Chondrocyte (in vitro differentiated cells): ENCODE results near the gene MTG2. TPM values are rescaled to one million over a fixed set of nuclear protein-coding genes. Genes with fewer than 3 reads are reported as not detected.
A peak's percentile ranks its signal among the peaks of the same experiment; 100 is the strongest.

Experiments
- DNase-seq: peaks from one replicate; pipeline ENCODE4 v3.0.0; 2021; ENCODE audit warnings: mixed read lengths, low spot score
- H3K27ac Mint-ChIP-seq: one replicate; pipeline ENCODE4 v1.8.0; 2021; ENCODE audit warnings: mild to moderate bottlenecking, moderate library complexity, mixed read lengths; ENCODE audit not compliant: unreplicated experiment
- H3K27me3 Mint-ChIP-seq: 2 replicates; pipeline ENCODE4 v1.8.0; 2021; ENCODE audit warnings: low read depth, mixed read lengths
- H3K36me3 Mint-ChIP-seq: 2 replicates; pipeline ENCODE4 v1.8.0; 2021; ENCODE audit warnings: low read depth, mixed read lengths
- H3K4me1 Mint-ChIP-seq: 2 replicates; pipeline ENCODE4 v1.8.0; 2021; ENCODE audit warnings: low read depth, mild to moderate bottlenecking, mixed read lengths
- H3K4me3 Mint-ChIP-seq: one replicate; pipeline ENCODE4 v1.8.0; 2021; ENCODE audit warnings: mild to moderate bottlenecking, moderate library complexity, mixed read lengths; ENCODE audit not compliant: unreplicated experiment
- H3K9me3 Mint-ChIP-seq: 2 replicates; pipeline ENCODE4 v1.8.0; 2021; ENCODE audit warnings: low read depth, mixed read lengths
- CTCF ChIP-seq: fragments of 200-600 bp; sonication (generic); IDR thresholded peaks from 2 replicates; pipeline ENCODE4 v1.5.0; 2021; ENCODE audit warnings: antibody characterized with exemption, mild to moderate bottlenecking, moderate library complexity
- total RNA-seq: library from RNA; stranded (reverse); gene quantifications from 3 replicates; pipeline ENCODE4 v1.2.1, GENCODE V29; 2021

MTG2 gene
- total RNA-seq, 1 donor from 2014 or later = 22.3 TPM

GRCh38 chr20:62195075-62195405 lies 12.2 kb downstream of the MTG2 start:
- Mint-ChIP-seq H3K4me1 (peaks cover 3% of the 10 kb centered on the region), H3K4me3 (no peak overlapping the region)
- no peak for DNase-seq

GRCh38 chr20:62195736-62196135 lies 12.9 kb downstream of the MTG2 start:
- Mint-ChIP-seq H3K27ac (no peak overlapping the region), H3K9me3 (no peaks in the 10 kb centered on the region), H3K4me3 (no peak overlapping the region), H3K36me3 (peaks cover 19% of the 10 kb centered on the region), H3K27me3 (no peaks in the 10 kb centered on the region), H3K4me1 (peaks cover 3% of the 10 kb centered on the region)
- DNase-seq = peak; percentile 54
- TF ChIP-seq CTCF = no peak

More at GRCh38 chr20:62195075-62195405, 12.2 kb downstream of the MTG2 start:
- H3K27me3 Mint-ChIP-seq = no peaks in the 10 kb centered on the region
- no peak overlapping the region for H3K27ac Mint-ChIP-seq
- no peaks in the 10 kb centered on the region for H3K9me3 Mint-ChIP-seq
- no peak for TF ChIP-seq CTCF
- peaks cover 16% of the 10 kb centered on the region for H3K36me3 Mint-ChIP-seq

GRCh38 chr20:62196286-62196685 lies 13.5 kb downstream of the MTG2 start:
- H3K4me1 Mint-ChIP-seq = peaks cover 7% of the 10 kb centered on the region
- no peaks in the 10 kb centered on the region for H3K9me3 Mint-ChIP-seq
- no peaks in the 10 kb centered on the region for H3K27me3 Mint-ChIP-seq
- H3K36me3 Mint-ChIP-seq = peaks cover 18% of the 10 kb centered on the region
- H3K27ac Mint-ChIP-seq = no peak overlapping the region
- H3K4me3 Mint-ChIP-seq = no peak overlapping the region
- peak; percentile 25 for DNase-seq
- no peak for TF ChIP-seq CTCF

- Mint-ChIP-seq H3K27ac (no peak overlapping the region), H3K36me3 (peaks cover 18% of the 10 kb centered on the region), H3K9me3 (no peaks in the 10 kb centered on the region), H3K4me1 (peaks cover 17% of the 10 kb centered on the region), H3K27me3 (no peaks in the 10 kb centered on the region), H3K4me3 (no peak overlapping the region)
- TF ChIP-seq CTCF = no peak
- DNase-seq = no peak
Observed at GRCh38 chr20:62197311-62197710, 14.5 kb downstream of the MTG2 start.

GRCh38 chr20:62197801-62198200 lies 15.0 kb downstream of the MTG2 start:
- Mint-ChIP-seq H3K27me3 (no peaks in the 10 kb centered on the region), H3K36me3 (peaks cover 18% of the 10 kb centered on the region), H3K4me3 (no peak overlapping the region), H3K9me3 (no peaks in the 10 kb centered on the region), H3K4me1 (peaks cover 22% of the 10 kb centered on the region), H3K27ac (no peak overlapping the region)
- no peak for TF ChIP-seq CTCF
- peak; percentile 77 for DNase-seq
